ENCODE data around the gene DNAAF8. TPM values are rescaled to one million over a fixed set of nuclear protein-coding genes. Genes with fewer than 3 reads are reported as not detected.

The DNAAF8 gene
- total and polyA plus RNA-seq, 2 of the 4 experiments (the other 2 are of a cell fraction): 0.54 to 1.7 TPM

- no peaks in the 10 kb centered on the region for H3K9me3 ChIP-seq (ENCODE audit: control insufficient read depth, insufficient read depth, low read length)
- H2AFZ ChIP-seq (replicated peaks; ENCODE audit: low read length, poor library complexity): peak overlapping the region; percentile 94
- peaks cover 7% of the 10 kb centered on the region for H3K4me1 ChIP-seq (ENCODE audit: control insufficient read depth, insufficient read depth, low read length)
- H4K20me1 ChIP-seq (ENCODE audit: insufficient read depth, low read length): no peaks in the 10 kb centered on the region
- H3K9me1 ChIP-seq (ENCODE audit: insufficient read depth, low read length): peaks cover 6% of the 10 kb centered on the region
- POLR2A ChIA-PET (ENCODE audit: unreplicated experiment): no interaction called here
- in situ Hi-C loops (cut with MboI; ENCODE audit: low sequenced_read_pairs): loop anchor here (10.0 kb wide), 1 partner anchor 187 kb away; the partner anchor contains the start of gene SEC14L5
- H3K4me3 ChIP-seq (ENCODE audit: insufficient read depth, low read depth, low read length): peak overlapping the region; percentile 51
- peaks cover 18 to 33% of the 10 kb centered on the region in 2 experiments; a peak in 3 of 4 replicates for H3K79me1 ChIP-seq (ENCODE audit: low read depth in 1 of 2, low read length in 2 of 2)
- intact Hi-C loops (cut with micrococcal nuclease): loop anchor here (2.0 to 5.0 kb wide), 4 partner anchors 33 to 189 kb away; partner anchors contain the start of genes ANKS3, DNAAF8 and ROGDI
- TF ChIP-seq CTCF (conservative IDR thresholded peaks at IDR 0.05; ENCODE audit: low read depth, low read length): no peak
- no peak for TF ChIP-seq USF2 (IDR thresholded peaks at IDR 0.05; ENCODE audit: low read depth, low read length)
- no peak for TF ChIP-seq NFE2L2 (IDR thresholded peaks at IDR 0.05; ENCODE audit: low read depth, low read length)
- TF ChIP-seq CHD1 (IDR thresholded peaks at IDR 0.05; ENCODE audit: low read depth, low read length): no peak
- no peak for TF ChIP-seq MXI1 (IDR thresholded peaks at IDR 0.05; ENCODE audit: borderline replicate concordance, low read depth, low read length)
- TF ChIP-seq SMC3 (IDR thresholded peaks at IDR 0.05; ENCODE audit: low read depth, low read length): no peak
- TF ChIP-seq RAD21 (IDR thresholded peaks at IDR 0.05; ENCODE audit: low read length): no peak
- no peak for TF ChIP-seq MAFK (IDR thresholded peaks at IDR 0.05; ENCODE audit: low read depth, low read length)
- TF ChIP-seq MAZ (IDR thresholded peaks at IDR 0.05; ENCODE audit: borderline replicate concordance, low read depth, low read length): no peak
- TF ChIP-seq RFX5 (IDR thresholded peaks at IDR 0.05; ENCODE audit: low read depth, low read length): no peak
- TF ChIP-seq FOS (IDR thresholded peaks at IDR 0.05; ENCODE audit: low read depth, low read length): no peak
- peak overlapping the region; percentile 81 for H3K9ac ChIP-seq (ENCODE audit: low read depth, low read length)
- peak overlapping the region; percentile 82; the same call in 1 of the 2 replicates for H3K23ac ChIP-seq (ENCODE audit: low read depth, low read length)
- peak overlapping the region; percentile 90 for H4K5ac ChIP-seq (ENCODE audit: low read depth, low read length)
- H3K4ac ChIP-seq (ENCODE audit: low read depth, low read length): peak overlapping the region; percentile 92
- H4K8ac ChIP-seq (ENCODE audit: low read depth in 2 of 2, low read length in 2 of 2): peak overlapping the region; percentile 98 to 99
- peak overlapping the region; percentile 78 for H3K27ac ChIP-seq (ENCODE audit: insufficient read depth, low read length)
- no peak overlapping the region for H2BK20ac ChIP-seq (ENCODE audit: low read depth, low read length)
- H2BK120ac ChIP-seq (ENCODE audit: low read depth, low read length): 0 out of 2 replicates have a peak overlapping the region, but pooled peaks have one; percentile 44
- H3K36me3 ChIP-seq (ENCODE audit: control insufficient read depth, insufficient read depth, low read length): peaks cover 15% of the 10 kb centered on the region; the same call in 1 of the 2 replicates
- peak overlapping the region; percentile 98 for H3K14ac ChIP-seq (replicated peaks; ENCODE audit: low read depth, low read length)
- 33% methylated on average over 1 of the region's 17 CpGs; no CpG with 5 or more reads in 1 of the 2 experiments for WGBS, 2 experiments (ENCODE audit: extremely low coverage in 2 of 2, insufficient read length in 1 of 2)
- H2BK5ac ChIP-seq (ENCODE audit: low read depth, low read length, poor library complexity, severe bottlenecking): peak overlapping the region; percentile 74
- H3K4me2 ChIP-seq (ENCODE audit: low read depth, low read length): peak overlapping the region; percentile 91
- H3K27me3 ChIP-seq (ENCODE audit: control insufficient read depth, insufficient read depth, low read length): no peaks in the 10 kb centered on the region
- peak overlapping the region; percentile 69 for H3K18ac ChIP-seq (ENCODE audit: low read depth, low read length)
- H2AK9ac ChIP-seq (replicated peaks; ENCODE audit: low read depth, low read length, poor library complexity): peak overlapping the region; percentile 83
- peak overlapping the region; percentile 54 for H2AK5ac ChIP-seq (ENCODE audit: low read depth, low read length)
- dilution Hi-C loops (cut with HindIII; ENCODE audit: low sequenced_read_pairs, unreplicated experiment): no loop called here
- CTCF ChIA-PET: interaction anchor here (0.6 kb wide), 1 partner anchor 66 kb away, joined by 4 read pairs; no protein-coding TSS in a partner anchor
- peak overlapping the region; percentile 80 for H4K91ac ChIP-seq (ENCODE audit: insufficient read depth, low read depth, low read length)
- BruUV-seq (replicated peaks): no TSS peak
- H2BK15ac ChIP-seq (ENCODE audit: low read depth, low read length): peak overlapping the region; percentile 55; the same call in 1 of the 3 replicates
- ATAC-seq (ENCODE audit: low read depth) (no peak), DNase-seq (peak; percentile 13)
- H3K56ac ChIP-seq (ENCODE audit: extremely low read depth, insufficient read depth, low read length): peak overlapping the region; percentile 82
These were observed 33.7 kb downstream of the DNAAF8 start for GRCh38 chr16:4767872-4768548.

Data from IMR-90 (cell line).